Spleen (tissue), 13 donors: ENCODE measurements around the gene RBSN. TPM values are rescaled to one million over a fixed set of nuclear protein-coding genes. Genes with fewer than 3 reads are reported as not detected.
"Not testable (repeated sequence)": the region's sequence is repeated elsewhere in the genome, so short reads cannot be mapped to it uniquely, and the experiment has no call there.

ENCODE experiments used
- DNase-seq: peaks from one replicate; pipeline ENCODE4 v3.0.0-alpha.2; 2020
- H3K27ac ChIP-seq, 8 donors: fragments of 200-600 bp; sonication (generic) in 7 of 8; 1 replicate in 4 of 8; 2 replicates in 4 of 8; pipeline versions ENCODE4 v1.5.0 to v1.8.0; 2016 to 2021; ENCODE audit warnings: inconsistent platforms in 4 of 8, mild to moderate bottlenecking in 4 of 8, moderate library complexity in 1 of 8
- H3K27me3 ChIP-seq, 7 donors: fragments of 200-600 bp; sonication (generic) in 6 of 7; replicated peaks in 1 of 7; 1 replicate in 4 of 7; 2 replicates in 3 of 7; pipeline versions ENCODE4 v1.5.0 to v1.8.0; 2016 to 2021; ENCODE audit warnings: inconsistent platforms in 3 of 7, mild to moderate bottlenecking in 1 of 7
- H3K36me3 ChIP-seq, 6 donors: fragments of 200-600 bp; sonication (generic) in 5 of 6; 1 replicate in 4 of 6; 2 replicates in 2 of 6; pipeline versions ENCODE4 v1.5.0 to v1.8.0; 2016 to 2021; ENCODE audit warnings: inconsistent platforms in 2 of 6
- H3K4me1 ChIP-seq, 6 donors: fragments of 200-600 bp; sonication (generic) in 5 of 6; 1 replicate in 3 of 6; 2 replicates in 3 of 6; pipeline versions ENCODE4 v1.5.0 to v1.8.0; 2016 to 2021; ENCODE audit warnings: inconsistent platforms in 3 of 6
- H3K4me3 ChIP-seq, 8 donors: fragments of 200-600 bp; sonication (generic) in 7 of 8; 1 replicate in 4 of 8; 2 replicates in 4 of 8; pipeline versions ENCODE4 v1.5.0 to v1.8.0; 2016 to 2021; ENCODE audit warnings: inconsistent platforms in 4 of 8, mild to moderate bottlenecking in 4 of 8, moderate library complexity in 2 of 8
- H3K9me3 ChIP-seq, 8 donors: fragments of 200-600 bp; sonication (generic) in 7 of 8; 1 replicate in 4 of 8; 2 replicates in 4 of 8; pipeline versions ENCODE4 v1.5.0 to v1.8.0; 2016 to 2021; ENCODE audit warnings: inconsistent platforms in 4 of 8
- CTCF ChIP-seq, 11 experiments: fragments of 200-600 bp in 7 of 11; fragments of 450-650 bp in 4 of 11; sonication (generic) in 4 of 11; IDR thresholded peaks in 8 of 11; conservative IDR thresholded peaks in 3 of 11; 1 replicate in 7 of 11; 2 replicates in 4 of 11; pipeline versions ENCODE4 v1.4.0 to v1.8.0; 2016 to 2021; ENCODE audit warnings: antibody characterized with exemption in 11 of 11, inconsistent platforms in 4 of 11, mild to moderate bottlenecking in 1 of 11
- POLR2A ChIP-seq, 3 donors: fragments of 450-650 bp; IDR thresholded peaks; one replicate each; pipeline ENCODE4 v1.5.1; 2017; ENCODE audit warnings: antibody characterized with exemption in 3 of 3, mild to moderate bottlenecking in 1 of 3
- POLR2AphosphoS5 ChIP-seq, 3 donors: sonication (generic); formaldehyde crosslinking; IDR thresholded peaks; one replicate each; pipeline ENCODE4 v1.5.1; 2017; ENCODE audit warnings: antibody characterized with exemption in 3 of 3
- WGBS, 5 donors: extraction: QIAGEN DNeasy Blood & Tissue Kit in 3 of 5; methylation state at CpG; one replicate each; pipeline versions ENCODE4 v1.1.5 to v1.1.7; 2013 to 2018; 5-methylcytosine and 5-hydroxymethylcytosine counted together
- intact Hi-C: fragments of 100-400 bp; cut with DNase I; formaldehyde crosslinking; loops from one replicate; pipeline ENCODE4 v1.15.0; 2023; ENCODE audit warnings: low total_unique reads
- long read RNA-seq, 2 donors: transcript quantifications; one replicate each; lab custom pipeline, GENCODE V29; 2026
- polyA plus RNA-seq, 3 donors: library from polyadenylated mRNA; stranded (reverse); fragments of 200-250 nt; gene quantifications; one replicate each; pipeline ENCODE4 v1.2.1, GENCODE V29; 2013
- total RNA-seq, 7 donors: library from RNA; depleted of rRNA in 3 of 7; stranded (reverse); fragments of >200 nt in 3 of 7; fragmentation: NEBNext Ultra II Directional in 4 of 7; extraction: Animal tissue kit (Norgen Biotek cat#: 25700) in 4 of 7; gene quantifications; one replicate each; pipeline versions ENCODE4 v1.1.0 to v1.2.1, GENCODE V29; 2016 to 2021
- donor health status: healthy with polysubstance abuse.
- donor health status: DM: no; HTN: no; CAD: no; lungs with moderate emphysema.
- donor health status: DM: no; HTN: no; CAD: no.
- donor health status: Bipolar disorder and iron deficiency.
- donor health status: healthy.
- donor health status: DM: no; HTN: no; CAD: no.
- donor health status: DM: yes; HTN: yes; CAD: no.

RBSN gene
- 10 to 100 TPM; 21.4 to 34.5 (median 31.6) TPM for total RNA-seq
- polyA plus RNA-seq, result 10 to 100 TPM in 1 of 3 donors, 1 to 10 TPM in 2; 4.2 to 10.1 (median 7.3) TPM
- long read RNA-seq, donor 1, result 0 reads
- long read RNA-seq, donor 2, result 0 reads

GRCh38 chr3:15098503-15099363 is at the start of gene RBSN:
RBSN (minus strand) TSS chr3:15099148; CDS start chr3:15096120, 3,028 bp downstream.
- Histone ChIP-seq H3K9me3 (no peaks in the 10 kb centered on the region), H3K36me3 (peaks cover 2 to 32% (median 26%) of the 10 kb centered on the region in 6 donors), H3K27me3 (no peaks in the 10 kb centered on the region), H3K27ac (peak within 1 kb of the TSS; percentile 79 to 94 (median 90)), H3K4me1 (peaks cover 14 to 71% (median 41%) of the 10 kb centered on the region in 6 donors), H3K4me3 (peak within 1 kb of the TSS; percentile 62 to 88 (median 77))
- peak; percentile 100 for DNase-seq
- WGBS, 5 donors, result 0 to 1% (median 0%) methylated on average over 66 to 72 of the region's 72 CpGs
- TF ChIP-seq POLR2AphosphoS5 (IDR thresholded peaks at IDR 0.05) (peak; percentile 94 to 98 (median 95)), POLR2A (IDR thresholded peaks at IDR 0.05) (peak in 2 of 3 donors; percentile 42 to 74), CTCF (IDR thresholded peaks at IDR 0.05 in 8 of 11, conservative IDR thresholded peaks at IDR 0.05 in 3 of 11) (peak in 1 of 11 experiments; percentile 26)
- intact Hi-C loops, result no loop called here

GRCh38 chr3:15148614-15149013 is 49.7 kb upstream of the RBSN start:
- WGBS, 5 donors, result 28 to 74% (median 65%) methylated on average over 3 of the region's 3 CpGs
- Histone ChIP-seq H3K27ac (no peak overlapping the region), H3K4me1 (no peaks in the 10 kb centered on the region), H3K27me3 (no peaks in the 10 kb centered on the region), H3K36me3 (no peaks in the 10 kb centered on the region), H3K9me3 (no peaks in the 10 kb centered on the region), H3K4me3 (no peak overlapping the region)
- DNase-seq, result no peak
- intact Hi-C loops, result no loop called here
- no peak for TF ChIP-seq POLR2AphosphoS5 (IDR thresholded peaks at IDR 0.05)
- no peak for TF ChIP-seq POLR2A (IDR thresholded peaks at IDR 0.05)
- no peak for TF ChIP-seq CTCF (IDR thresholded peaks at IDR 0.05 in 8 of 11, conservative IDR thresholded peaks at IDR 0.05 in 3 of 11)

GRCh38 chr3:15136885-15137284 is 37.9 kb upstream of the RBSN start:
- H3K27ac ChIP-seq, H3K36me3 ChIP-seq, intact Hi-C loops, H3K9me3 ChIP-seq, H3K27me3 ChIP-seq, H3K4me3 ChIP-seq, DNase-seq, H3K4me1 ChIP-seq: not testable (repeated sequence)
- WGBS, 5 donors, result 71 to 86% (median 74%) methylated on average over 4 of the region's 4 CpGs

- H3K9me3 ChIP-seq, H3K36me3 ChIP-seq, DNase-seq, H3K27ac ChIP-seq, H3K27me3 ChIP-seq, H3K4me1 ChIP-seq, H3K4me3 ChIP-seq, intact Hi-C loops: not testable (repeated sequence)
- WGBS, 5 donors, result 88 to 98% (median 94%) methylated on average over 2 of the region's 2 CpGs
Measured at GRCh38 chr3:15134968-15135367, 36.0 kb upstream of the RBSN start.

GRCh38 chr3:15128403-15128802 is 29.5 kb upstream of the RBSN start:
- H3K36me3 ChIP-seq, H3K27me3 ChIP-seq, H3K27ac ChIP-seq, H3K9me3 ChIP-seq, H3K4me1 ChIP-seq, DNase-seq, H3K4me3 ChIP-seq, intact Hi-C loops: not testable (repeated sequence)
- 14 to 67% (median 47%) methylated on average over 1 of the region's 4 CpGs; no CpG with 5 or more reads in 1 of the 5 donors for WGBS, 5 donors

- H3K9me3 ChIP-seq, H3K36me3 ChIP-seq, H3K27me3 ChIP-seq, intact Hi-C loops, H3K4me1 ChIP-seq, H3K4me3 ChIP-seq, H3K27ac ChIP-seq, DNase-seq: not testable (repeated sequence)
- WGBS, 5 donors, result 71 to 88% (median 80%) methylated on average over 2 of the region's 2 CpGs
Measured at GRCh38 chr3:15126975-15127374, 28.0 kb upstream of the RBSN start.
